Left lung (tissue), 10 donors: ENCODE measurements around the gene MARCHF3. TPM values are rescaled to one million over a fixed set of nuclear protein-coding genes. Genes with fewer than 3 reads are reported as not detected.

Experiments
- ATAC-seq: fragments of 200-7000 bp; cut with Tn5 transposase; one replicate; pipeline ENCODE4 v1.9.1; 2020; ENCODE audit warnings: moderate library complexity
- DNase-seq, 4 donors: peaks; one replicate each; pipeline ENCODE4 v3.0.0-alpha.2; 2013 to 2020
- H3K27ac ChIP-seq, 2 donors: fragments of 200-600 bp; sonication (generic) in 1 of 2; one replicate each; pipeline versions ENCODE4 v1.5.0 to v1.8.0; 2020 to 2021
- H3K27me3 ChIP-seq, 2 donors: fragments of 200-600 bp; sonication (generic) in 1 of 2; one replicate each; pipeline versions ENCODE4 v1.5.0 to v1.8.0; 2020 to 2021
- H3K36me3 ChIP-seq, 2 donors: fragments of 200-600 bp; sonication (generic) in 1 of 2; one replicate each; pipeline versions ENCODE4 v1.5.0 to v1.8.0; 2020 to 2021
- H3K4me1 ChIP-seq, 2 donors: fragments of 200-600 bp; one replicate each; pipeline ENCODE4 v1.8.0; 2021
- H3K4me3 ChIP-seq, 2 donors: fragments of 200-600 bp; sonication (generic) in 1 of 2; one replicate each; pipeline versions ENCODE4 v1.5.0 to v1.8.0; 2020 to 2021; ENCODE audit warnings: mild to moderate bottlenecking in 1 of 2
- H3K9me3 ChIP-seq, 2 donors: fragments of 200-600 bp; sonication (generic) in 1 of 2; one replicate each; pipeline versions ENCODE4 v1.5.0 to v1.8.0; 2020 to 2021
- intact Hi-C, 2 donors: fragments of 100-400 bp; cut with DNase I; formaldehyde crosslinking; loops; one replicate each; pipeline versions ENCODE4 v1.11.2 to v1.14.2; 2022
- polyA plus RNA-seq, 6 donors: library from polyadenylated mRNA; unstranded; fragments of 120-200 nt; gene quantifications; one replicate each; pipeline ENCODE4 v1.2.1, GENCODE V29; 2013; ENCODE audit not compliant: insufficient read length in 6 of 6
- total RNA-seq, 2 donors: library from RNA; stranded (reverse); fragmentation: NEBNext Ultra II Directional; extraction: Animal tissue kit (Norgen Biotek cat#: 25700); gene quantifications; one replicate each; pipeline ENCODE4 v1.2.1, GENCODE V29; 2021
- TF ChIP-seq, protein P1 (sequence below), 2 donors: fragments of 200-600 bp; sonication (generic) in 1 of 2; IDR thresholded peaks; one replicate each; pipeline versions ENCODE4 v1.5.0 to v1.8.0; 2021; ENCODE audit warnings: antibody characterized with exemption in 2 of 2
- donor health status: DM: no; HTN: yes; CAD: no.
- donor health status: DM: no; HTN: no; CAD: no.

Gene MARCHF3
- total and polyA plus RNA-seq, 8 donors = 3.4 to 8.7 (median 5.5) TPM

DNA sequence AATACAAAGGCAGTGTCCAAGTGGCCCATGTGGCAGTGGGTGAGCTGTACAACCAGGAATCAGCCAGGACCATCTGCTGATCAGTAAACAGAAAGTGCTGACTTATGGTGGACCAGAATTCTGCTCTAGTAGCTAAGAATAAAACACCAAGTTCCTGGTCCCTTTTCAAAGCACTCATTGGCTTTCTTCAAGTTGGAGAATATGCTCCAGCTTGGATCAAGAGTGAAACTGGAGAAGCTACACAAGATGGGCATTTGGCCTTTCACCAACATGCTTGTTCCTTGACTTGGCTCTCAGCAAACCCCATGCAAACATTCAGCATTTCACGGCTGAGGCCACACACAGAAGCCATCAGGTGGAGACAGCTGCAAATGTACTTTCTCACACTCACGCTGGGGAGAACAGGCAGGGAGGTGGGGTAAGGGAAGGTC is 32.1 kb downstream of the MARCHF3 start:
- no peaks in the 10 kb centered on the region for H3K4me1 ChIP-seq
- intact Hi-C loops = no loop called here
- TF ChIP-seq, protein P1, sequence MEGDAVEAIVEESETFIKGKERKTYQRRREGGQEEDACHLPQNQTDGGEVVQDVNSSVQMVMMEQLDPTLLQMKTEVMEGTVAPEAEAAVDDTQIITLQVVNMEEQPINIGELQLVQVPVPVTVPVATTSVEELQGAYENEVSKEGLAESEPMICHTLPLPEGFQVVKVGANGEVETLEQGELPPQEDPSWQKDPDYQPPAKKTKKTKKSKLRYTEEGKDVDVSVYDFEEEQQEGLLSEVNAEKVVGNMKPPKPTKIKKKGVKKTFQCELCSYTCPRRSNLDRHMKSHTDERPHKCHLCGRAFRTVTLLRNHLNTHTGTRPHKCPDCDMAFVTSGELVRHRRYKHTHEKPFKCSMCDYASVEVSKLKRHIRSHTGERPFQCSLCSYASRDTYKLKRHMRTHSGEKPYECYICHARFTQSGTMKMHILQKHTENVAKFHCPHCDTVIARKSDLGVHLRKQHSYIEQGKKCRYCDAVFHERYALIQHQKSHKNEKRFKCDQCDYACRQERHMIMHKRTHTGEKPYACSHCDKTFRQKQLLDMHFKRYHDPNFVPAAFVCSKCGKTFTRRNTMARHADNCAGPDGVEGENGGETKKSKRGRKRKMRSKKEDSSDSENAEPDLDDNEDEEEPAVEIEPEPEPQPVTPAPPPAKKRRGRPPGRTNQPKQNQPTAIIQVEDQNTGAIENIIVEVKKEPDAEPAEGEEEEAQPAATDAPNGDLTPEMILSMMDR (IDR thresholded peaks at IDR 0.05) = no peak
- H3K4me3 ChIP-seq = no peak overlapping the region
- no peak overlapping the region for H3K27ac ChIP-seq
- DNase-seq = no peak
- no peaks in the 10 kb centered on the region for H3K27me3 ChIP-seq
- no peaks in the 10 kb centered on the region for H3K9me3 ChIP-seq
- ATAC-seq = no peak
- H3K36me3 ChIP-seq = no peaks in the 10 kb centered on the region

DNA sequence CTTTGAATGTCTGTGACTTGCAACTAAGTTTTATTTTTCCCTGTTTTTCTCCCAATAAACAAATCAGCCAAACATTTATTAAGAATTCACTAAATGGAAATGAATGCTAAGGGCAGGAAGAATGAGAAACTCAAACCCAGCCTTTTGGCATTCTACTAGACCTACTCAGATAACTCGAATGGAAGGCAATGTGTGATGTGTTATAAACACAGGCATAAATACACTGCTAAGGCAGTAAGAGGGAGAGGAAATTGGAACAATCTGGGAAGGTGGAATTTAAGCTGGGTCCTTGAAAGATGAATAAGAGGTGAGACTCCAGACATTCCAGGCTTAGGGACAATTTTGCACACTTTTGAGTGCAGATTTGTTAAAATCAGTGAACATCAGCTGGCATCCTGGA is 34.7 kb downstream of the MARCHF3 start:
- Histone ChIP-seq H3K27ac (no peak overlapping the region), H3K4me3 (no peak overlapping the region), H3K27me3 (no peaks in the 10 kb centered on the region), H3K4me1 (no peaks in the 10 kb centered on the region), H3K9me3 (no peaks in the 10 kb centered on the region), H3K36me3 (no peaks in the 10 kb centered on the region)
- intact Hi-C loops = no loop called here
- TF ChIP-seq, protein P1 (IDR thresholded peaks at IDR 0.05) = no peak
- DNase-seq (no peak), ATAC-seq (no peak)

DNA sequence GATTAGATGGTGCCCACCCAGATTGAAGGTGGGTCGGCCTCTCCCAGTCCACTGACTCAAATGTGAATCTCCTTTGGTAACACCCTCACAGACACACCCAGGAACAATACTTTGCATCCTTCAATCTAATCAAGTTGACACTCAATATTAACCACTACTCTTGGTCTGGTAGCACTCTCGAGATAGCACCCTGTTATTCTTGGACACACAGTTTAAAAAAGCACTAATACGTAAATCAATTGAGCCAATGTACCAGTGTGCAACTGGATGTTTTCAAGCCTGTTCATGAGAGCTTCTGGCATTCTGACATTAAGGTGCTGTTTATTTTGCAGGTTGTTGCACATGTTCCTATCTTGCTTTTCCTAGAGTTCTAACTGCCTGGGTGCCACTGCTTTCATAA is 35.3 kb downstream of the MARCHF3 start:
- intact Hi-C loops = no loop called here
- Histone ChIP-seq H3K9me3 (no peaks in the 10 kb centered on the region), H3K36me3 (no peaks in the 10 kb centered on the region), H3K4me3 (no peak overlapping the region), H3K27me3 (no peaks in the 10 kb centered on the region), H3K4me1 (no peaks in the 10 kb centered on the region), H3K27ac (no peak overlapping the region)
- no peak for DNase-seq
- ATAC-seq = no peak
- TF ChIP-seq, protein P1 (IDR thresholded peaks at IDR 0.05) = no peak

DNA sequence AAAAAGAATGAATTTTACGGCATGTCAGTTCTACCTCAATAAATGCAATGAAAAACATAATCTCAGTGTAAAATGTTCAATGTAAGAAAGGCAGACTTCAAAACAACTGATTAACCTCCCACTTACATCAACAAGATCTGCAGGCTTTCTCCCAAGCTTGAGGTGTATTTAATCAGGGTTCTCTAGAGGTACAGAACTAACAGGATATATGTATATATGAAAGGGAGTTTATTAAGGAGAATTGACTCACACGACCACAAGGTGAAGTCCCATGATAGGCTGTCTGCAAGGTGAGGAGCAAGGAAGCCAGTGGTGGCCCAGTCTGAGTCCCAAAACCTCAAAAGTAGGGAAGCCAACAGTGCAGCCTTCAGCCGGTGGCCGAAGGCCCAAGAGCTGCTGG is 35.9 kb downstream of the MARCHF3 start:
- no peaks in the 10 kb centered on the region for H3K4me1 ChIP-seq
- H3K27ac ChIP-seq = no peak overlapping the region
- TF ChIP-seq, protein P1 (IDR thresholded peaks at IDR 0.05) = no peak
- no peaks in the 10 kb centered on the region for H3K36me3 ChIP-seq
- H3K9me3 ChIP-seq = no peaks in the 10 kb centered on the region
- H3K4me3 ChIP-seq = no peak overlapping the region
- ATAC-seq (no peak), DNase-seq (no peak)
- intact Hi-C loops = no loop called here
- H3K27me3 ChIP-seq = no peaks in the 10 kb centered on the region

DNA sequence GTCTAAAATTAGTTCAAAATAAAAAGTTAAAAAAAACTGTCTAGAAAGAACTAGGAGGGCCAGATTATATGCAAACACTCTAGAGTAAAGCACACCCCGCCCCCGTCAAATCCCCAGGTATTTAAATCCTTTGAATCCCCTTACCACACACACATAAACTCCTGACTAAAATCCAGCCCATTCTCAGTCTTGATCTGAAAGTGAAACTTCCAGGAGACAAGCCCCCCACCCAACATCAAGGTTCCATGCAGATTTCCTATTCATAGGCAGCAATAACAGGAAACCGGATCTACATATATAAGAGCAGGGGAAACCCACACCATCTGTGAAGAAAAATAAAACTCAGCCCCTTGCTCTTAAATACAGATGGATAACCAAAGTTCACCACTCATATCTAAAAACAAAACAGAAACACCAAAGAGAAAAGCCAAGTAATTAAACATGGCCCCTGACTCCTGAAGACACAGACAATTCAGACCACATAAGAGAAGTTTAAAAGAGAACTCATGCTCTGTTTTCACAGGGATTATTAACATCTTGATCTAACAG is 42.3 kb downstream of the MARCHF3 start:
- Histone ChIP-seq H3K4me1 (no peaks in the 10 kb centered on the region), H3K36me3 (no peaks in the 10 kb centered on the region), H3K9me3 (no peaks in the 10 kb centered on the region), H3K4me3 (no peak overlapping the region), H3K27me3 (no peaks in the 10 kb centered on the region), H3K27ac (no peak overlapping the region)
- TF ChIP-seq, protein P1 (IDR thresholded peaks at IDR 0.05) = no peak
- DNase-seq (no peak), ATAC-seq (no peak)
- intact Hi-C loops = no loop called here
